Measurements from ENCODE around the gene PLEKHG5.

The PLEKHG5 gene

GRCh38 chr1:6506210-6507036, 15.0 kb upstream of the PLEKHG5 start:
- no peak for TF ChIP-seq CTCF (conservative IDR thresholded peaks at IDR 0.05)
- TF ChIP-seq ZFX (IDR thresholded peaks at IDR 0.05): no peak
- H3K27ac ChIP-seq: no peak overlapping the region

- no peak overlapping the region for H3K27ac ChIP-seq
- TF ChIP-seq ZFX (IDR thresholded peaks at IDR 0.05) (no peak), CTCF (conservative IDR thresholded peaks at IDR 0.05) (no peak)
Observed at GRCh38 chr1:6505367-6506209, 14.1 kb upstream of the PLEKHG5 start.

- TF ChIP-seq CTCF (conservative IDR thresholded peaks at IDR 0.05) (no peak), ZFX (IDR thresholded peaks at IDR 0.05) (no peak)
- no peak overlapping the region for H3K27ac ChIP-seq
Observed at GRCh38 chr1:6504887-6505286, 13.4 kb upstream of the PLEKHG5 start.

- H3K27ac ChIP-seq: no peak overlapping the region
- TF ChIP-seq CTCF (conservative IDR thresholded peaks at IDR 0.05): no peak
- no peak for TF ChIP-seq ZFX (IDR thresholded peaks at IDR 0.05)
Observed at GRCh38 chr1:6503884-6504602, 12.6 kb upstream of the PLEKHG5 start.

GRCh38 chr1:6502000-6502891, 10.8 kb upstream of the PLEKHG5 start:
- no peak for TF ChIP-seq CTCF (conservative IDR thresholded peaks at IDR 0.05)
- H3K27ac ChIP-seq: no peak overlapping the region

GRCh38 chr1:6501279-6501813, 9.9 kb upstream of the PLEKHG5 start:
- H3K27ac ChIP-seq: no peak overlapping the region
- TF ChIP-seq CTCF (conservative IDR thresholded peaks at IDR 0.05): no peak
- no peak for TF ChIP-seq ZFX (IDR thresholded peaks at IDR 0.05)
